ENCODE results near the gene STAG2.
"Not testable (repeated sequence)": the region's sequence is repeated elsewhere in the genome, so short reads cannot be mapped to it uniquely, and the experiment has no call there.

The STAG2 gene

DNA sequence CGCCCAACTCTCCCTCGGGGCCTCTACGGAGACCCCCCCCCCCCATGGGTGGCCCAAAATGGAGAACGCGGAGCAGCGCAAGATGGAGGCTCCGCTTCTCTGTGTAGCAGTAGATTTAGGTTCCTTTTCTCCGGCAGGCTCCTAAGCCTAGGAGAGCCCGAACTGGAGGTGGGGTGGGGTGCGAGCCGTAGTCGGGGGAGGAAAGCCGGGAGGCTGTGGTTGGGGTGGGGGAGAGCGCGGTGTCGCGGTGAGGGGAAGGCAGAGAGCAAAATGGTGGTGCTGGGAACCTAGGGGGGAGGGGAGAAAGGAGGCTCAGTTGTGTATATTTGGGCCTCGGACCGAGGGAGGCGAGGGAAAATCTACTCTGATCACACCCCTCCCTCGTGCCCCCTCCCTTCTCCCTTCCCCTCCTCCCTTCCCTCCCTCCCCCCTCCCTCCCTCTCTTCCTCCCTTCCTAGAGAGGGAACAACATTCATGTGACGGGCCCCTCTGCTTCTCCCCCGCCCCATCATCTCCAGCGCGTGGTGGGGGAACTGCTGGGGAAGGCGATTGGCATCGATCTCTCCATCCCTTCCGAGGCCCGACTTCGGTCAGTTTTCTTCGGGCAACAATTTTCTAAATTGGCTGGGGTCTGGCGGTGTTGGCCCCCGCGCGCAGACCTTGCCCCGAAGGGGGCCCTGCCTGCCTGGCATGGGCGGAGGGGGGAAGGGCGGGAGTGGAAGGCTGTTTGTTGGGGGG, at the start of gene STAG2:
Gene STAG2, plus strand, starts transcription at position 439 of the 738 bp plus-strand sequence. CDS start 60,922 bp downstream, outside the sequence.
- peak; percentile 79 for DNase-seq

DNA sequence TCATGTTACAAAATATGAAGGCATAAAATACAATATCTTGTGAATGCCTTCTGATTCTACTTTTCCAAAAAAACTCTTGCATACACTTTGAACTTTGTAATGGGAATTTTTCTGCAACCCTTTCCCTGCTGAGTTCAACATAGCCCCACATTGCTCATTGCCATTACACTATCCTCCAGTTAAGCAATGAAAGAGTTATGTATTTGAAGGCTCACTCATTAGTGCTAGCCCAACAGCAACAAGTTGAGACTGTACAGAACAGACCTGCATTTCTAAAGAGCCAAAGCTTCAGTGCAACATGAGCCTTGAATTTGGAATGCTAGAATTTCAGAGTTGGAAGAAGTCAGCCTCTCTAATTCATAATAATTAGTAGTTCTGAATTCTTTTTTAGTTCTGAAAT, 44.4 kb upstream of the STAG2 start:
- DNase-seq: no peak

DNA sequence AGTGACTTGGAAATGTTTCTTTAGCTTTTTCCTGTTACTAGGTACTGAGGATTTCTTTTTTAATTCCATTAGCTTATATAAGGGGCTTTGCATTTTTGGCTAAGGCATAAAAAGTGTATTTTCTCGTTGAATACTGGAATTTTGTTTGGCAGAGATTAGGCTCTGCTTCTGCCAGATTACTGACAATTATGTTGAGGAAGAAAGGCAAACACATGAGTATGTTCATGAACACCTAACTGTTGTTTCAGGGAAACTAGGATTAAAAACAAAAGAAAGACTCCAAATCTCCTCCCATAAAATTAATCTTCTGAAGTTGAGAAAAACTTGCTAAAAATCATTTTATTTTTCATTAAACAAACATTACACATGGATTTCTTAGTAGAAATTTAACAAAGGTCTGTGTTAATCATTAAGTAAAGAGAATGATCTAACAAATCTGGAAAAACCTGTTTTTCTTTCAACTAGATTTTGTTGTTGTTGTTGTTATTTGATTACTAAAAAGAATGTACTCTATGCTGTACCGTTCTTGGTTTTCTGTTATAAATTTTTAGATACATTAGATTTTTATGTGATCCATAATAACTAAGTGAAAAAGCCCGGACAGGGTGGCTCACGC, 43.3 kb upstream of the STAG2 start:
- no peak for DNase-seq

DNA sequence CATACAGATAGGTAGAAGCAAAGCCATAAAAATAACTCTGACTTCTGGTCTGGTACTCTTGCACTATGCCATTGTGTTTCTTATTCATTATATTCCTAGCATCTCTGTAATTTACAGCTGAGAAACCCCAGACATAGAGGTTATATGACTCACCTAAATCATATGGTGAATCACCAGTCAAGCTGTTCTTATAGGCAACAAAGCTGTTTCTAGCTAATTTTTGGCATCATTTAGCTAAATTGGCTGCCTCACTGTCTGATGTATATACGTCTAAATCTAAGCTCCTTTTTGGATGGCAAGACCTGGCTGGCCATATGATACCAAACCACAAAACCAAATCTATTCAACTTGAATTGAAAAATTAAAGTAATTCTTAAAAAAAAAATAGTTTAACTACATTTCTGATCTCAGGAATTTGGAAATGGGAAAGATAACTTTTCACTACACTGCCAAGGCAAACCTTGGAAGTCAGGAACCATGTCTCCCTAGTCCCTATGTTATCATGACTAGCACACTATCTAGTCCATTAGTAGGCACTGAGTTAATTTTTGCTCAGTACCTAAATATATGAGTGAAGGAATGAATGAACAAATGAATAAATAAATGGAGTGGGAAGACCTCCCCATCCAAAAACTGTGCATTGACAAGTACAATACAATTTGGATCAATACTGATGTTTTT, 41.3 kb upstream of the STAG2 start:
- no peak for DNase-seq

GRCh38 chrX:123923211-123923610, 38.3 kb upstream of the STAG2 start:
- no peak for DNase-seq

- no peak for DNase-seq
Observed at GRCh38 chrX:123924186-123924585, 37.3 kb upstream of the STAG2 start.

GRCh38 chrX:123927845-123928244, 33.7 kb upstream of the STAG2 start:
- DNase-seq: no peak

GRCh38 chrX:123932055-123932454, 29.5 kb upstream of the STAG2 start:
- not testable (repeated sequence) for DNase-seq

DNA sequence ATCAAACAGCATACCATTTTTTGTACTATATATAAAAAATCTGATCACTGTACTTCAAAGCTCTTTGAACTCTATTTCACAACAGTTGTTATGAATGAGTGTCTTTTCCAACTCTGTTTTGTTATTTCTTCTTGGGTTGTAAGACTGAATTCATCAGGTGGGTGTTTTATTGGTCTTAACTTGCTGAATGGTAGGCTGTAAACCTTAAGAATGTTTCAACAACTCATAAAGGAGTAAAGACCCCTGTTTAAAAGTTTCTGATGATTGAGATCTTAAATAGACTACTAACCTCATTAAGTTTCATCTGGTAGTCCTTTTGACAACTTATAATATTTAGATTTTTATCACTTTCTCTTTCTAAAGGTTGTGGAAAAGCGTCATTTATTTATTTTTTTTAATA, 18.4 kb upstream of the STAG2 start:
- no peak for DNase-seq

DNA sequence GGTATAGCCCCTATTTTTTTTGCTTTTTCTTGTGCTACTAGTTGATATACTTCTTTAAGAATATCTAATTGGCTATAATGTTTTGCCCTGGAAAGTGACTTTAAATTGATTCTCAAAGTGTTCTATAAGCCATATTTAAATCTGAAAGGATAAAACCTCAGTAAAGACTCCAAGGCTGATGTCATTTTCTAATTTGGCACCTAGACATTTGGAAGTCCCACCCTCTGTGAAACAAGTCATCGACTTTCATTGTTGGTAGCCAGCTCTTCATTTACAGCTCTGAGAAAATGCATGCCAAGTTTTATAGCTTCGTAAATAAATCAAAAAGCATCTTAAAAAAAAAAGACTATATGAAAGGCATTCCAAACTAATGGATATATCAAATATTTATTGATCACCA, 18.0 kb upstream of the STAG2 start:
- DNase-seq: no peak

DNA sequence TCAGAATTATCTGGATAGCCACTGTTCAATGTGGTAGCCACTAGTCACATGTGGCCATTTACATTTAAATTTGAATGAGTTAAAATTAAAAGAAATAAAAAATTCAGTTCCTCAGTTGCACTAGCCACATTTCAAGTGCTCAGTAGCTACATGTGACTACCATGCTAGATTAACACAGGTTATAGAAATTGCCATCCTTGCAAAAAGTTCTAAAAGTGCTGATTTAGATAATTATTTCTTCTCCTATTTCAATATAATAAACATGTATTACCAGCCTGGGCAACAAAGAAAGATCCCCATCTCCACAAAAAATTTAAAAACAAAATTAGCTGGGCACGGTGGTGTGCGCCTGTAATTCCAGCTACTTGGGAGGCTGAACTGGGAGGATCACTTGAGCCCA, 11.7 kb upstream of the STAG2 start:
- DNase-seq: no peak

GRCh38 chrX:123959281-123960063, 2.0 kb upstream of the STAG2 start:
- DNase-seq: peak; percentile 46

- no peak for DNase-seq
Observed at GRCh38 chrX:123960956-123961267, 594 bp upstream of the STAG2 start.

GRCh38 chrX:123962006-123962467, 531 bp downstream of the STAG2 start:
- peak; percentile 62 for DNase-seq

GRCh38 chrX:123962794-123963373, 1.4 kb downstream of the STAG2 start:
- DNase-seq: peak; percentile 93

- no peak for DNase-seq
Observed at GRCh38 chrX:123964156-123964834, 2.8 kb downstream of the STAG2 start.

- no peak for DNase-seq
Observed at GRCh38 chrX:123965712-123966111, 4.2 kb downstream of the STAG2 start.

DNA sequence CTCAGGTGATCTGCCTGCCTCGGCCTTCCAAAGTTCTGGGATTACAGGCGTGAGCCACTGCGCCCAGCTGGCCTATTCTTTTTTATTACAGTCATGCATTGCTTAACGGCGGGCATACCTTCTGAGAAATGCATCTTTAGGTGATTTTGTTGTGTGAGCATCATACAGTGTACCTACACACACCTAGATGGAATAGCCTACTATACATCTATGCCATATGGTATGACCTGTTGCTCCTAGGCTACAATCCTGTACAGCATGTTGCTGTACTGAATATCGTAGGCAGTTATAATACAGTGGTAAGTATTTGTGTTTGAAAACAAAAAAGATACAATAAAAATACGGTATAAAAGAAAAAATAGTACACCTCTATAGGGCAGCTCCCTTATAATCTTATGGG, 6.0 kb downstream of the STAG2 start:
- no peak for DNase-seq

GRCh38 chrX:123968383-123969050, 7.0 kb downstream of the STAG2 start:
- no peak for DNase-seq

GRCh38 chrX:123971982-123972381, 10.5 kb downstream of the STAG2 start:
- no peak for DNase-seq

- DNase-seq: no peak
Observed at GRCh38 chrX:123973921-123974320, 12.4 kb downstream of the STAG2 start.

DNA sequence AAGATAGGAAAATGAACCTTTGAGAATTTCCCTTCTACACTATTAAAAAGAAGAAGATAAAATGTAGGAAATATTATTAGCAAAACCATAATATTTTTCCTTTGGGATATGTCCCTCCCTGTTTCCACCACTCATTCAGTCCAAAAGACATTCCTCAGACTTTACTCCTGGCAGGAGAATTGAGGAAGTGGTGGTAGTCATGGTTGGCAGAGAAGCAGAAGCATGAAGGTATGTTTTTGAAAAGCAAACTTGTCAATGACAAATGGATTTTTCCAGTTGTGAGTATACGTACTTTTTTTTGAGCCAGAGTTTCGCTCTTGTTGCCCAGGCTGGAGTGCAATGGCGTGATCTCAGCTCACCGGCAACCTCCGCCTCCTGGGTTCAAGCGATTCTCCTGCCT, 13.7 kb downstream of the STAG2 start:
- DNase-seq: no peak
